Lower lobe of right lung (tissue), 2 donors: Measurements from ENCODE around the gene ZFAND2B. TPM values are rescaled to one million over a fixed set of nuclear protein-coding genes. Genes with fewer than 3 reads are reported as not detected.

Experiments used
- ATAC-seq, 2 donors: fragments of 200-7000 bp; cut with Tn5 transposase; one replicate each; pipeline ENCODE4 v1.9.1; 2020 to 2022; ENCODE audit warnings: mild to moderate bottlenecking in 2 of 2, moderate library complexity in 2 of 2
- DNase-seq: peaks from one replicate; pipeline ENCODE4 v3.0.0-alpha.2; 2020
- H3K27ac ChIP-seq: fragments of 200-600 bp; one replicate; pipeline ENCODE4 v1.8.0; 2022
- H3K27me3 ChIP-seq: fragments of 200-600 bp; one replicate; pipeline ENCODE4 v1.8.0; 2022; ENCODE audit warnings: low read depth
- H3K36me3 ChIP-seq: fragments of 200-600 bp; one replicate; pipeline ENCODE4 v1.8.0; 2022; ENCODE audit warnings: mild to moderate bottlenecking
- H3K4me1 ChIP-seq: fragments of 200-600 bp; one replicate; pipeline ENCODE4 v1.8.0; 2022
- H3K4me3 ChIP-seq: fragments of 200-600 bp; one replicate; pipeline ENCODE4 v1.8.0; 2022; ENCODE audit warnings: mild to moderate bottlenecking
- H3K9me3 ChIP-seq: fragments of 200-600 bp; one replicate; pipeline ENCODE4 v1.8.0; 2022
- intact Hi-C: fragments of 100-400 bp; cut with DNase I; formaldehyde crosslinking; loops from one replicate; pipeline ENCODE4 v1.11.0; 2022
- total RNA-seq: library from RNA; stranded (reverse); fragmentation: NEBNext Ultra II Directional; extraction: Animal tissue kit (Norgen Biotek cat#: 25700); gene quantifications from one replicate; pipeline ENCODE4 v1.2.1, GENCODE V29; 2021
- TF ChIP-seq, protein P1 (sequence below): fragments of 200-600 bp; IDR thresholded peaks from one replicate; pipeline ENCODE4 v1.8.0; 2022; ENCODE audit warnings: antibody characterized with exemption, mild to moderate bottlenecking
- donor health status: DM: no; HTN: yes; CAD: no; lungs with severe emphysema.

The ZFAND2B gene
- total RNA-seq, 1 donor from 2014 or later = 32.6 TPM

GRCh38 chr2:219209236-219210195 is 2.9 kb downstream of the ZFAND2B start:
- no peaks in the 10 kb centered on the region for H3K27me3 ChIP-seq
- H3K36me3 ChIP-seq = peaks cover 44% of the 10 kb centered on the region
- no peaks in the 10 kb centered on the region for H3K9me3 ChIP-seq
- ATAC-seq = no peak
- no peak overlapping the region for H3K27ac ChIP-seq
- intact Hi-C loops = no loop called here
- no peak overlapping the region for H3K4me3 ChIP-seq
- no peak for DNase-seq
- H3K4me1 ChIP-seq = peaks cover 19% of the 10 kb centered on the region
- TF ChIP-seq, protein P1, sequence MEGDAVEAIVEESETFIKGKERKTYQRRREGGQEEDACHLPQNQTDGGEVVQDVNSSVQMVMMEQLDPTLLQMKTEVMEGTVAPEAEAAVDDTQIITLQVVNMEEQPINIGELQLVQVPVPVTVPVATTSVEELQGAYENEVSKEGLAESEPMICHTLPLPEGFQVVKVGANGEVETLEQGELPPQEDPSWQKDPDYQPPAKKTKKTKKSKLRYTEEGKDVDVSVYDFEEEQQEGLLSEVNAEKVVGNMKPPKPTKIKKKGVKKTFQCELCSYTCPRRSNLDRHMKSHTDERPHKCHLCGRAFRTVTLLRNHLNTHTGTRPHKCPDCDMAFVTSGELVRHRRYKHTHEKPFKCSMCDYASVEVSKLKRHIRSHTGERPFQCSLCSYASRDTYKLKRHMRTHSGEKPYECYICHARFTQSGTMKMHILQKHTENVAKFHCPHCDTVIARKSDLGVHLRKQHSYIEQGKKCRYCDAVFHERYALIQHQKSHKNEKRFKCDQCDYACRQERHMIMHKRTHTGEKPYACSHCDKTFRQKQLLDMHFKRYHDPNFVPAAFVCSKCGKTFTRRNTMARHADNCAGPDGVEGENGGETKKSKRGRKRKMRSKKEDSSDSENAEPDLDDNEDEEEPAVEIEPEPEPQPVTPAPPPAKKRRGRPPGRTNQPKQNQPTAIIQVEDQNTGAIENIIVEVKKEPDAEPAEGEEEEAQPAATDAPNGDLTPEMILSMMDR = no peak

DNA sequence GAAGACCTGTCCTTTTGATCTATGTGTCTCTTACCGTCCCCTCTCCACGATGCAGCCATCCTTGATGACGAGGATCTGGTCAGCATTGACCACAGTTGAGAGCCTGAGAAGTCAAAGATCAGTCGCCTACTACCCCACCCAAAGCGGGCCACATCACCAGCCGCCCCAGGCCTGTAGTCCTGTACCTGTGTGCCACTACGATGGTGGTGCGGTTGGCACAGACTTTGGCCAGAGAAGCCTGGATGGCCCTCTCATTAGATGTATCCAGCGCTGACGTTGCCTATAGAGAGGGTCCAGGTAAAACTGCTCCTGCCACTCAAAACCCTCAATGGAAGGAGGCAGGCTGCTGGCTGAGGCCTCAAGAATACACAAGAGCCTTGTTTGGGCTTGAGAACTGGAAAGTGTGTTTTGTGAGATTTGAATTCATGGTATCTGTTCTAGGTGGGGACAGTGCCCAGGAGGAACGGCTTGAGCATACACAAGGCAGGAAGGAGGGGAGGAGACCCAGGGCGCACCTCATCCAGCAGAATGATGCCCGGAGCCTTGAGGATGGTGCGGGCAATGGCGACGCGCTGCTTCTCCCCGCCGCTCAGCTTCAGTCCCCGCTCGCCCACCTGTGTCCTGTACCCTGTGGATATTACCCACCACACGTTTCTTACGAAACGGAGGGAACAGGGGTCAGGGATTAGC is 3.8 kb downstream of the ZFAND2B start:
- Histone ChIP-seq H3K27me3 (no peaks in the 10 kb centered on the region), H3K27ac (no peak overlapping the region), H3K4me3 (no peak overlapping the region), H3K4me1 (peaks cover 19% of the 10 kb centered on the region), H3K9me3 (no peaks in the 10 kb centered on the region), H3K36me3 (peaks cover 52% of the 10 kb centered on the region)
- no peak for DNase-seq
- TF ChIP-seq, protein P1 = no peak
- intact Hi-C loops = no loop called here
- ATAC-seq = no peak

DNA sequence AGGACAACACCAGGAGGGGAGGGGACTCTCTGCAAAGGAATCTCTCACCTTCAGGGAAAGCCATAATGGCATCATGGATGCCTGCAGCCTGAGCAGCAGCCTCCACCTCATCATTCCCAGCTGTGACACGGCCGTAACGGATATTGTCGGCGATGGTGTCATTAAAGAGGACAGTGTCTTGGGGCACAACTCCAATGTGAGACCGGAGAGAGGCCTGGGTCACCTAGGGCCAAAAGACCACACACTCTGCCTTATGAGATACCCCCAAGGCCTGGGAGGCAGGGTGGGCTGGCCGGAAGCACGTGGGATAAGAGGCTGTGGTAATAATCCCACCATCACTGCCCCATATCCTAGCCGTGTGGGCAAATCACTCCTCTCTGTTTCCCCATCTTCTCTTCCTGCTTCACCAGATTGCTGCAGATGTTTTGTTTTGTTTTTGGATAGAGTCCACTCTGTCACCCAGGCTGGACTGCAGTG is 4.3 kb downstream of the ZFAND2B start:
- ATAC-seq (no peak), DNase-seq (no peak)
- intact Hi-C loops = no loop called here
- Histone ChIP-seq H3K9me3 (no peaks in the 10 kb centered on the region), H3K27me3 (no peaks in the 10 kb centered on the region), H3K36me3 (peaks cover 57% of the 10 kb centered on the region), H3K4me3 (no peak overlapping the region), H3K27ac (no peak overlapping the region), H3K4me1 (peaks cover 17% of the 10 kb centered on the region)
- TF ChIP-seq, protein P1 = no peak

DNA sequence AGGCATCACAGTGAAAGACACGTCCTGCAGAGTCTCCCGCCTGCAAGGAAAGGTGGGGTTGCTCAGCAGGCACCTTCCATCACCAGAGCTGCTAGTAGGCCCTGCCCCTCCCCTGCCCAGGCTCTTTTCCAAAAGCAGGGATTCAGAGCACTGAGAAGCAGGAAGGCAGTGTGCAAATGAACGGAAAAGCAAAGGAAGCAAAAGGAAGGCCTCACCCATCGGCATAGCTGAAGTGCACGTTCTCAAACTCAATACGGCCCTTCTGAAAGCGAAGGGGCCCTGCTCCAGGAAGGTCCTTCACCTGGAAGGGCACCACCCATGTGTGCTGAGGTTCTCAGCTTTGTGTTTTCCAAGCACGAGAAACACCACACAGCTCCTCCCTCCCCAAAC is 6.4 kb downstream of the ZFAND2B start:
- Histone ChIP-seq H3K4me3 (no peak overlapping the region), H3K27me3 (no peaks in the 10 kb centered on the region), H3K36me3 (peaks cover 57% of the 10 kb centered on the region), H3K9me3 (no peaks in the 10 kb centered on the region), H3K4me1 (peaks cover 20% of the 10 kb centered on the region), H3K27ac (no peak overlapping the region)
- no peak for DNase-seq
- no peak for ATAC-seq
- intact Hi-C loops = no loop called here
- TF ChIP-seq, protein P1 = no peak

GRCh38 chr2:219213486-219214071 is 7.0 kb downstream of the ZFAND2B start:
- TF ChIP-seq, protein P1 = no peak
- H3K27me3 ChIP-seq = no peaks in the 10 kb centered on the region
- no peak overlapping the region for H3K4me3 ChIP-seq
- no peak for DNase-seq
- H3K27ac ChIP-seq = no peak overlapping the region
- H3K9me3 ChIP-seq = no peaks in the 10 kb centered on the region
- intact Hi-C loops = no loop called here
- peaks cover 21% of the 10 kb centered on the region for H3K4me1 ChIP-seq
- ATAC-seq = no peak
- H3K36me3 ChIP-seq = peaks cover 52% of the 10 kb centered on the region
